Measurements from ENCODE around the gene BCL2L14.

BCL2L14 gene

GRCh38 chr12:12051668-12052067, 19.1 kb upstream of the BCL2L14 start:
- TF ChIP-seq, protein P1, sequence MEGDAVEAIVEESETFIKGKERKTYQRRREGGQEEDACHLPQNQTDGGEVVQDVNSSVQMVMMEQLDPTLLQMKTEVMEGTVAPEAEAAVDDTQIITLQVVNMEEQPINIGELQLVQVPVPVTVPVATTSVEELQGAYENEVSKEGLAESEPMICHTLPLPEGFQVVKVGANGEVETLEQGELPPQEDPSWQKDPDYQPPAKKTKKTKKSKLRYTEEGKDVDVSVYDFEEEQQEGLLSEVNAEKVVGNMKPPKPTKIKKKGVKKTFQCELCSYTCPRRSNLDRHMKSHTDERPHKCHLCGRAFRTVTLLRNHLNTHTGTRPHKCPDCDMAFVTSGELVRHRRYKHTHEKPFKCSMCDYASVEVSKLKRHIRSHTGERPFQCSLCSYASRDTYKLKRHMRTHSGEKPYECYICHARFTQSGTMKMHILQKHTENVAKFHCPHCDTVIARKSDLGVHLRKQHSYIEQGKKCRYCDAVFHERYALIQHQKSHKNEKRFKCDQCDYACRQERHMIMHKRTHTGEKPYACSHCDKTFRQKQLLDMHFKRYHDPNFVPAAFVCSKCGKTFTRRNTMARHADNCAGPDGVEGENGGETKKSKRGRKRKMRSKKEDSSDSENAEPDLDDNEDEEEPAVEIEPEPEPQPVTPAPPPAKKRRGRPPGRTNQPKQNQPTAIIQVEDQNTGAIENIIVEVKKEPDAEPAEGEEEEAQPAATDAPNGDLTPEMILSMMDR (IDR thresholded peaks at IDR 0.05; ENCODE audit: insufficient read depth, low read depth, low read length, missing control alignments) = no peak
- no peak for DNase-seq (ENCODE audit: low read depth)
- no peak overlapping the region for H3K4me3 ChIP-seq (ENCODE audit: low read depth, low read length)

- TF ChIP-seq, protein P1 (IDR thresholded peaks at IDR 0.05; ENCODE audit: insufficient read depth, low read depth, low read length, missing control alignments) = no peak
- no peak for DNase-seq (ENCODE audit: low read depth)
- no peak overlapping the region for H3K4me3 ChIP-seq (ENCODE audit: low read depth, low read length)
Measured at GRCh38 chr12:12054993-12055392, 15.7 kb upstream of the BCL2L14 start.

DNA sequence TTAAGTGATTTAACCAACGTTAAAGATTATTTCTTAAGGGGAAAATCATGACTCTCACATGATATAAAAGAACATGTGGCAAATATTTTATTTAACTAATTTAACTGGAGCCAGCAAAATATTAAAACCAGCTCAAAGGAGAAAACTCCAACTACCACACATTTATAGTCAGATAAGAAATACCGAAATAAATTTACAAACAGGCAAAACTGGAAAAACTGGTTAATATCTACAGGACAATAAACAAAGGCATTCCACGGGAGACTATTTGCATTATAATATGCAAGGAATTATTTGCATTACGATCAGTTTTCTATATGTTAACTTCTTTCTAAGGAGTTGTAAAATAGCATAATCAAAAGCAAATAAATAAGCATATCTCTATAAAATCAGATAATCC, 13.8 kb upstream of the BCL2L14 start:
- TF ChIP-seq, protein P1 (IDR thresholded peaks at IDR 0.05; ENCODE audit: insufficient read depth, low read depth, low read length, missing control alignments) = no peak
- no peak for DNase-seq (ENCODE audit: low read depth)
- no peak overlapping the region for H3K4me3 ChIP-seq (ENCODE audit: low read depth, low read length)

DNA sequence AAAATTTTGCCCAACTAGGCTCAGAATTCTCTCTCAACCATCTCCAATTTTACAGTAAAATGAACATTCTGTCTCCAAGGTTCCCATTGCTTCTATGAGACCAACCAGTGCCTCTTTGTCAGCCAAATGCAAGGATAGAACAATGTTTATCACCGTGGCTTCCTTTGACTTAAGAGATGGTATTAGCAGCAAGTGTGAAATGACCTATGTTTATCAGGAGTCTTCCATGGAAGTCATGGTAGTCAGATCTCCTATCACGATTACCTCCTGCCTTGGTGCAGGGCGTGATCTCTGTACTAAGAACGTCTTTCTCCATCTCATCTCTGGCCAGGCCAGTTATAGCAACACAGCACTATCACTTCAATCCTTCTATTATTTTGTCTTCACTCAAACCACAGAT, 6.1 kb upstream of the BCL2L14 start:
- no peak for DNase-seq (ENCODE audit: low read depth)
- TF ChIP-seq, protein P1 (IDR thresholded peaks at IDR 0.05; ENCODE audit: insufficient read depth, low read depth, low read length, missing control alignments) = no peak
- no peak overlapping the region for H3K4me3 ChIP-seq (ENCODE audit: low read depth, low read length)

- TF ChIP-seq, protein P1 (IDR thresholded peaks at IDR 0.05; ENCODE audit: insufficient read depth, low read depth, low read length, missing control alignments) = no peak
- no peak for DNase-seq (ENCODE audit: low read depth)
Measured at GRCh38 chr12:12068751-12069150, 2.0 kb upstream of the BCL2L14 start.

GRCh38 chr12:12069821-12070548, 754 bp upstream of the BCL2L14 start:
- TF ChIP-seq, protein P1 (IDR thresholded peaks at IDR 0.05; ENCODE audit: insufficient read depth, low read depth, low read length, missing control alignments) = no peak
- DNase-seq (ENCODE audit: low read depth) = no peak
- no peak overlapping the region for H3K4me3 ChIP-seq (ENCODE audit: low read depth, low read length)

More at GRCh38 chr12:12068751-12069150, 2.0 kb upstream of the BCL2L14 start:
- H3K4me3 ChIP-seq (ENCODE audit: low read depth, low read length) = no peak overlapping the region
